Body of pancreas (tissue), 4 donors: ENCODE data around the gene LYZL4.

Source experiments
- CTCF ChIP-seq, 7 experiments: fragments of 450-650 bp in 4 of 7; fragments of 200-600 bp in 3 of 7; sonication (generic) in 3 of 7; IDR thresholded peaks; one replicate each; pipeline ENCODE4 v1.5.1; 2016 to 2019; ENCODE audit warnings: antibody characterized with exemption in 7 of 7
- POLR2A ChIP-seq, 3 donors: fragments of 450-650 bp; IDR thresholded peaks; one replicate each; pipeline ENCODE4 v1.6.1; 2016; ENCODE audit warnings: antibody characterized with exemption in 3 of 3, mild to moderate bottlenecking in 2 of 3

- TF ChIP-seq CTCF (IDR thresholded peaks at IDR 0.05) (no peak), POLR2A (IDR thresholded peaks at IDR 0.05) (no peak)
Observed at GRCh38 chr3:42353631-42354030, 56.8 kb downstream of the LYZL4 start.
